B cell (primary cell): ENCODE measurements around the gene CD44. TPM values are rescaled to one million over a fixed set of nuclear protein-coding genes. Genes with fewer than 3 reads are reported as not detected.

Experiments used
- ATAC-seq: fragments of 200-7000 bp; cut with Tn5 transposase; one replicate; pipeline ENCODE4 v1.10.0; 2021; ENCODE audit warnings: low read depth, mild to moderate bottlenecking, moderate number of reproducible peaks, moderate library complexity
- CTCF ChIA-PET: fragments of 350-600 bp; sonication (Branson Sonifier 250); formaldehyde crosslinking; loops from one replicate; lab custom pipeline; 2021; ENCODE audit warnings: antibody characterized with exemption, inconsistent platforms; lab: Charles Lee
- POLR2A ChIA-PET: fragments of 350-600 bp; sonication (Branson Sonifier 250); formaldehyde crosslinking; loops from one replicate; lab custom pipeline; 2021; ENCODE audit warnings: antibody characterized with exemption; lab: Charles Lee
- DNase-seq: peaks from one replicate; pipeline ENCODE4 v3.0.0; 2013
- H2AFZ ChIP-seq: 2 replicates; pipeline ENCODE4 v1.6.1; 2012; ENCODE audit warnings: mild to moderate bottlenecking, low read depth, low read length; ENCODE audit not compliant: insufficient read depth, poor library complexity, severe bottlenecking
- H3K27ac ChIP-seq, 2 donors: 1 replicate in 1 of 2; 2 replicates in 1 of 2; pipeline ENCODE4 v1.5.1; 2012 to 2013; ENCODE audit warnings: low read length in 2 of 2, mild to moderate bottlenecking in 2 of 2, moderate library complexity in 1 of 2
- H3K27me3 ChIP-seq, 4 experiments: fragments of 200-600 bp in 1 of 4; sonication (generic) in 1 of 4; replicated peaks in 1 of 4; 1 replicate in 2 of 4; 2 replicates in 2 of 4; pipeline versions ENCODE4 v1.6.1 to v1.7.0; 2013 to 2016; ENCODE audit warnings: low read length in 3 of 4, mild to moderate bottlenecking in 2 of 4, mixed read lengths in 1 of 4, moderate library complexity in 1 of 4; ENCODE audit not compliant: insufficient read depth in 4 of 4, control insufficient read depth in 3 of 4; ENCODE audit errors: control extremely low read depth in 1 of 4
- H3K36me3 ChIP-seq, 2 experiments: replicated peaks in 1 of 2; 1 replicate in 1 of 2; 2 replicates in 1 of 2; pipeline versions ENCODE4 v1.6.1 to v1.7.1; 2013; ENCODE audit warnings: low read length in 1 of 2; ENCODE audit not compliant: insufficient read depth in 2 of 2, control insufficient read depth in 1 of 2; ENCODE audit errors: control extremely low read depth in 1 of 2, extremely low read depth in 1 of 2
- H3K4me1 ChIP-seq, 2 donors: fragments of 200-600 bp in 1 of 2; sonication (generic) in 1 of 2; 1 replicate in 1 of 2; 2 replicates in 1 of 2; pipeline versions ENCODE4 v1.5.1 to v1.6.1; 2013 to 2017; ENCODE audit warnings: low read length in 2 of 2; ENCODE audit not compliant: control insufficient read depth in 2 of 2, insufficient read depth in 2 of 2
- H3K4me2 ChIP-seq: replicated peaks from 2 replicates; pipeline ENCODE3; 2012; ENCODE audit warnings: mild to moderate bottlenecking, low read depth, low read length; ENCODE audit not compliant: poor library complexity, severe bottlenecking
- H3K4me3 ChIP-seq, 5 experiments: fragments of 200-600 bp in 1 of 5; sonication (generic) in 1 of 5; 1 replicate in 3 of 5; 2 replicates in 2 of 5; pipeline versions ENCODE4 v1.5.1 to v1.7.0; 2011 to 2016; ENCODE audit warnings: low read length in 4 of 5, mild to moderate bottlenecking in 4 of 5, low read depth in 2 of 5, control low read depth in 1 of 5, moderate library complexity in 1 of 5; ENCODE audit not compliant: insufficient read depth in 1 of 5; ENCODE audit errors: control extremely low read depth in 1 of 5, extremely low read depth in 1 of 5
- H3K79me2 ChIP-seq: fragments of 200-600 bp; sonication (generic); one replicate; pipeline ENCODE4 v1.6.0; 2016; ENCODE audit warnings: low read length; ENCODE audit not compliant: control insufficient read depth, insufficient read depth
- H3K9ac ChIP-seq: fragments of 200-600 bp; sonication (generic); 2 replicates; pipeline ENCODE4 v1.6.1; 2017; ENCODE audit warnings: mild to moderate bottlenecking, low read length, moderate library complexity
- H3K9me3 ChIP-seq, 3 donors: one replicate each; pipeline versions ENCODE4 v1.6.1 to v1.7.1; 2013; ENCODE audit warnings: low read length in 2 of 3; ENCODE audit not compliant: control insufficient read depth in 2 of 3, insufficient read depth in 1 of 3; ENCODE audit errors: control extremely low read depth in 1 of 3
- H4K20me1 ChIP-seq: 2 replicates; pipeline ENCODE4 v1.6.0; 2012; ENCODE audit warnings: mild to moderate bottlenecking, low read length; ENCODE audit not compliant: insufficient read depth, control insufficient read depth, poor library complexity, severe bottlenecking
- H3K27ac Mint-ChIP-seq: one replicate; pipeline ENCODE4 v1.8.0; 2021; ENCODE audit warnings: mixed read lengths
- H3K27me3 Mint-ChIP-seq: one replicate; pipeline ENCODE4 v1.8.0; 2021; ENCODE audit warnings: mixed read lengths
- H3K4me1 Mint-ChIP-seq: one replicate; pipeline ENCODE4 v1.8.0; 2021; ENCODE audit warnings: mixed read lengths
- H3K4me3 Mint-ChIP-seq: one replicate; pipeline ENCODE4 v1.8.0; 2021; ENCODE audit warnings: mixed read lengths
- H3K9me3 Mint-ChIP-seq: one replicate; pipeline ENCODE4 v1.8.0; 2022; ENCODE audit warnings: mixed read lengths; ENCODE audit not compliant: insufficient read depth
- CTCF ChIP-seq: fragments of 200-600 bp; IDR thresholded peaks from one replicate; pipeline ENCODE4 v1.8.0; 2022; ENCODE audit warnings: antibody characterized with exemption, mild to moderate bottlenecking
- EZH2 ChIP-seq: IDR thresholded peaks from 2 replicates; pipeline ENCODE4 v1.6.1; 2012; ENCODE audit warnings: borderline replicate concordance, low read depth, mild to moderate bottlenecking, moderate library complexity, low read length; ENCODE audit not compliant: insufficient read depth, poor library complexity, severe bottlenecking
- WGBS: methylation state at CpG from one replicate; pipeline ENCODE4 v1.1.5; 2013; ENCODE audit warnings: missing lambda C conversion rate; ENCODE audit not compliant: insufficient coverage; 5-methylcytosine and 5-hydroxymethylcytosine counted together
- intact Hi-C: fragments of 100-400 bp; cut with micrococcal nuclease; formaldehyde crosslinking; loops from one replicate; pipeline ENCODE4 v1.10.0; 2022
- polyA plus RNA-seq: library from polyadenylated mRNA; depleted of rRNA; stranded (reverse); fragments of >200 nt; gene quantifications from 2 replicates; pipeline ENCODE4 v1.2.3, GENCODE V29; 2012
- total RNA-seq, 2 donors: library from RNA; stranded (reverse); fragments of 120-200 nt in 1 of 2; gene quantifications; 1 replicate in 1 of 2; 2 replicates in 1 of 2; pipeline versions ENCODE4 v1.2.3 to v1.2.4, GENCODE V29; 2013 to 2022

The CD44 gene
- total and polyA plus RNA-seq, 2 donors (not counting 1 experiment from before 2014, with no cell fraction given), result 261 to 896 TPM

- peaks cover 17% of the 10 kb centered on the region for H3K4me1 Mint-ChIP-seq
- ATAC-seq (no peak), DNase-seq (peak; percentile 28)
- Histone ChIP-seq H3K27me3 (no peaks in the 10 kb centered on the region), H3K36me3 (peaks cover 17 to 96% of the 10 kb centered on the region in 2 experiments), H3K4me3 (no peak overlapping the region), H3K9ac (no peak overlapping the region), H3K79me2 (no peaks in the 10 kb centered on the region), H3K4me1 (peaks cover 6 to 9% of the 10 kb centered on the region in 2 donors), H3K4me2 (no peak overlapping the region), H4K20me1 (no peaks in the 10 kb centered on the region), H3K9me3 (no peaks in the 10 kb centered on the region), H2AFZ (no peak overlapping the region), H3K27ac (peak overlapping the region in 1 of 2 donors; percentile 7)
- no peaks in the 10 kb centered on the region for H3K27me3 Mint-ChIP-seq
- 88% methylated on average over 1 of the region's 5 CpGs for WGBS
- TF ChIP-seq CTCF, result no peak
- no peak for TF ChIP-seq EZH2
- intact Hi-C loops, result no loop called here
- H3K9me3 Mint-ChIP-seq, result no peaks in the 10 kb centered on the region
- H3K27ac Mint-ChIP-seq, result peak overlapping the region; percentile 53
- CTCF ChIA-PET, result interaction anchor here (0.6 to 1.1 kb wide), 3 partner anchors 135 to 301 kb away, joined by 3 read pairs; no protein-coding TSS in a partner anchor
- H3K4me3 Mint-ChIP-seq, result no peak overlapping the region
- POLR2A ChIA-PET, result no interaction called here
Measured at GRCh38 chr11:35227576-35228327, 88.8 kb downstream of the CD44 start.

- Mint-ChIP-seq H3K4me3 (no peak overlapping the region), H3K9me3 (no peaks in the 10 kb centered on the region), H3K27ac (no peak overlapping the region), H3K4me1 (peaks cover 17% of the 10 kb centered on the region), H3K27me3 (no peaks in the 10 kb centered on the region)
- H4K20me1 ChIP-seq, result no peaks in the 10 kb centered on the region
- no peak for TF ChIP-seq CTCF
- TF ChIP-seq EZH2, result no peak
- no peak overlapping the region for H2AFZ ChIP-seq
- no peak for DNase-seq
- no peak overlapping the region for H3K9ac ChIP-seq
- H3K4me1 ChIP-seq, result peaks cover 6 to 9% of the 10 kb centered on the region in 2 donors
- no peak overlapping the region for H3K4me3 ChIP-seq
- H3K27me3 ChIP-seq, result no peaks in the 10 kb centered on the region
- ATAC-seq, result no peak
- no CpG with 5 or more reads among the region's 3 CpGs for WGBS
- H3K36me3 ChIP-seq, result peaks cover 17 to 93% of the 10 kb centered on the region in 2 experiments
- no peaks in the 10 kb centered on the region for H3K79me2 ChIP-seq
- POLR2A ChIA-PET, result no interaction called here
- intact Hi-C loops, result no loop called here
- peaks cover 0 to 4% (median 3%) of the 10 kb centered on the region in 3 donors for H3K9me3 ChIP-seq
- no peak overlapping the region for H3K4me2 ChIP-seq
- H3K27ac ChIP-seq, result no peak overlapping the region
- CTCF ChIA-PET, result interaction anchor here (1.1 kb wide), 1 partner anchor 301 kb away, joined by 3 read pairs; no protein-coding TSS in a partner anchor
Measured at GRCh38 chr11:35228328-35228725, 89.4 kb downstream of the CD44 start.
